ENCODE results near the gene PXDN.

PXDN gene

GRCh38 chr2:1748741-1749488 is 4.6 kb upstream of the PXDN start:
- peaks cover 0 to 68% (median 26%) of the 10 kb centered on the region in 5 experiments for H3K27me3 ChIP-seq (replicated peaks in 2 of 5; ENCODE audit: control insufficient read depth in 4 of 5, insufficient read depth in 5 of 5, low read length in 4 of 5)
- POLR2A ChIA-PET = no interaction called here
- no peaks in the 10 kb centered on the region for H3K36me3 ChIP-seq (ENCODE audit: control insufficient read depth in 4 of 4, insufficient read depth in 4 of 4, low read length in 3 of 4)
- H3K4me1 ChIP-seq (ENCODE audit: control extremely low read depth in 1 of 4, control insufficient read depth in 4 of 4, insufficient read depth in 4 of 4, low read length in 3 of 4) = peaks cover 0 to 18% (median 14%) of the 10 kb centered on the region in 4 experiments
- no peak overlapping the region for H3K27ac ChIP-seq (ENCODE audit: insufficient read depth in 1 of 2, low read depth in 1 of 2, low read length in 2 of 2, poor library complexity in 1 of 2, severe bottlenecking in 2 of 2)
- H3K4me3 ChIP-seq (ENCODE audit: control insufficient read depth in 1 of 7, extremely low read depth in 1 of 7, insufficient read depth in 4 of 7, low read depth in 2 of 7, low read length in 6 of 7) = no peak overlapping the region
- CTCF ChIA-PET = interaction anchor here (0.8 to 1.3 kb wide), 3 partner anchors 10 to 85 kb away, joined by 3 read pairs; no protein-coding TSS in a partner anchor
- peaks cover 0 to 2% (median 1%) of the 10 kb centered on the region in 5 experiments for H3K9me3 ChIP-seq (ENCODE audit: control extremely low read depth in 1 of 5, control insufficient read depth in 4 of 5, insufficient read depth in 2 of 5, low read depth in 1 of 5, low read length in 4 of 5)
- DNase-seq = no peak
- WGBS (ENCODE audit: insufficient coverage) = 86% methylated on average over 16 of the region's 17 CpGs

DNA sequence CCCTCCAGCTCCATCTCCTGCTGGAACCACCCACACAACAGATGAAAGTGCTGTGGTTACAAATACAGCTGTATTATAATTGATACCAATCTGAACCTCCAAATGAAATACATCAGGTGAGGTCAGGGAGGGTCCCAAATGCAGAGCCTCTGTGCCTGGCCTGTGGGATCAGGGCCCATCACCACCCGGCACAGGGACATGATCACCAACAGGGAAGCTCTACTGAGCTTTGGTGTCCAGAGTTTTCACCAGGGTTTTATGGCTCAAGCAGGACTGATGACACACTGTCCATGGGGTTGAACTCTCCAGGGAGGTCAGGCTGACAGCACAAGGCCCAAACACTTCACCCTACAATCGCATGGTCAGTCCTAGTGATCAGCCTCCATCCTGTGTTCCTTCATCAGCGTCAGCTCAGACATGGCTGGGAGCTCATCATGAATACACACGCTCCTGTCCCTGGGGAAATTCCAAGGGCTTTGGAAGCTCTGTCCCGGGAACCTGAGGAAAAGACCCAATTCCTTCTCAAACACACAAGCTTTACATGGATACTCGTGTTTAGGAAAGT is 3.9 kb upstream of the PXDN start:
- H3K4me1 ChIP-seq (ENCODE audit: control extremely low read depth in 1 of 4, control insufficient read depth in 4 of 4, insufficient read depth in 4 of 4, low read length in 3 of 4) = peaks cover 0 to 19% (median 14%) of the 10 kb centered on the region in 4 experiments
- no peaks in the 10 kb centered on the region for H3K9me3 ChIP-seq (ENCODE audit: control extremely low read depth in 1 of 5, control insufficient read depth in 4 of 5, insufficient read depth in 2 of 5, low read depth in 1 of 5, low read length in 4 of 5)
- no peak overlapping the region for H3K27ac ChIP-seq (ENCODE audit: insufficient read depth in 1 of 2, low read depth in 1 of 2, low read length in 2 of 2, poor library complexity in 1 of 2, severe bottlenecking in 2 of 2)
- H3K36me3 ChIP-seq (ENCODE audit: control insufficient read depth in 4 of 4, insufficient read depth in 4 of 4, low read length in 3 of 4) = no peaks in the 10 kb centered on the region
- 94% methylated on average over 6 of the region's 6 CpGs for WGBS (ENCODE audit: insufficient coverage)
- POLR2A ChIA-PET = no interaction called here
- CTCF ChIA-PET = interaction anchor here (0.8 to 1.3 kb wide), 3 partner anchors 10 to 86 kb away, joined by 3 read pairs; no protein-coding TSS in a partner anchor
- no peak overlapping the region for H3K4me3 ChIP-seq (ENCODE audit: control insufficient read depth in 1 of 7, extremely low read depth in 1 of 7, insufficient read depth in 4 of 7, low read depth in 2 of 7, low read length in 6 of 7)
- no peak for DNase-seq
- peaks cover 0 to 68% (median 26%) of the 10 kb centered on the region in 5 experiments for H3K27me3 ChIP-seq (replicated peaks in 2 of 5; ENCODE audit: control insufficient read depth in 4 of 5, insufficient read depth in 5 of 5, low read length in 4 of 5)

DNA sequence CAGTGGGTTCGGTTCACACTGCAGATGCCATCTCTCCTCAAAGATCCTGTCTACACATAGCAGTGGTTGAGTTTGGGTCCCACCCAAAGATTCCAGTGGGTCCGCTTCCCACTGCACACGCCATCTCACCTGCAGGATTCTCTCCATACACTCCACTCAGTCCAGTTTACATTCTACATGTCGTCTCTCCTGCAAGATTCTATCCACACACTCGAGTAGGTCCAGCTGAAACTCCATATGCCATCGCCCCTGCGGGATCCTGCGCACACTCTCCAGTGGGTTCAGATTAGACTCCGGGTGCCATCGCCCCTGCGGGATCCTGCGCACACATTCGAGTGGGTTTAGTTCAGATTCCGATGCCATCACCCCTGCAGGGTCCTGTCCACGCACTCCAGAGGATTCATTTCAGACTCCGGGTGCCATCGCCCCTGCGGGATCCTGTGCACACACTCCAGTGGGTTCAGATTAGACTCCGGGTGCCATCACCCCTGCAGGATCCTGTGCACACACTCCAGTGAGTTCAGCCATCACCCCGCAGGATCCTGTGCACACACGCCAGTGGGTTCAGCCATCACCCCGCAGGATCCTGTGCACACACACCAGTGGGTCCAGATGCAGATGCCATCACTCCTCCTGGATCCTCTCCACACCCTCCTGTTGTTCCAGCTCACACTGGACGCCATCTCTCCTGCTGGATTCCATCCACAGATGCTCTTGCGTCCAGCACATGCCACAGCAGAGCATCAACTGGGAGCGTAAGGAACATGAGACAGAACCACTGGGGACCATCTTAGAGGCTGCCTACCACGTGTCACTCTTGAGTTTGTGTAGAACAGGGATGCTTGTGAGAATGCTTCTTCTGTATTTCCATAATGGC is 3.0 kb upstream of the PXDN start:
- no peak for DNase-seq
- H3K9me3 ChIP-seq (ENCODE audit: control extremely low read depth in 1 of 5, control insufficient read depth in 4 of 5, insufficient read depth in 2 of 5, low read depth in 1 of 5, low read length in 4 of 5) = no peaks in the 10 kb centered on the region
- WGBS (ENCODE audit: insufficient coverage) = 93% methylated on average over 25 of the region's 26 CpGs
- H3K27ac ChIP-seq (ENCODE audit: insufficient read depth in 1 of 2, low read depth in 1 of 2, low read length in 2 of 2, poor library complexity in 1 of 2, severe bottlenecking in 2 of 2) = no peak overlapping the region
- peaks cover 0 to 27% (median 22%) of the 10 kb centered on the region in 4 experiments for H3K4me1 ChIP-seq (ENCODE audit: control extremely low read depth in 1 of 4, control insufficient read depth in 4 of 4, insufficient read depth in 4 of 4, low read length in 3 of 4)
- POLR2A ChIA-PET = no interaction called here
- CTCF ChIA-PET = interaction anchor here (1.3 kb wide), 1 partner anchor 9 kb away, joined by 3 read pairs; no protein-coding TSS in a partner anchor
- no peaks in the 10 kb centered on the region for H3K36me3 ChIP-seq (ENCODE audit: control insufficient read depth in 4 of 4, insufficient read depth in 4 of 4, low read length in 3 of 4)
- H3K4me3 ChIP-seq (ENCODE audit: control insufficient read depth in 1 of 7, extremely low read depth in 1 of 7, insufficient read depth in 4 of 7, low read depth in 2 of 7, low read length in 6 of 7) = no peak overlapping the region
- peaks cover 0 to 75% (median 27%) of the 10 kb centered on the region in 5 experiments for H3K27me3 ChIP-seq (replicated peaks in 2 of 5; ENCODE audit: control insufficient read depth in 4 of 5, insufficient read depth in 5 of 5, low read length in 4 of 5)

GRCh38 chr2:1746174-1747064 is 2.1 kb upstream of the PXDN start:
- Histone ChIP-seq H3K36me3 (ENCODE audit: control insufficient read depth in 4 of 4, insufficient read depth in 4 of 4, low read length in 3 of 4) (no peaks in the 10 kb centered on the region), H3K9me3 (ENCODE audit: control extremely low read depth in 1 of 5, control insufficient read depth in 4 of 5, insufficient read depth in 2 of 5, low read depth in 1 of 5, low read length in 4 of 5) (no peaks in the 10 kb centered on the region), H3K4me1 (ENCODE audit: control extremely low read depth in 1 of 4, control insufficient read depth in 4 of 4, insufficient read depth in 4 of 4, low read length in 3 of 4) (peaks cover 0 to 27% (median 22%) of the 10 kb centered on the region in 4 experiments), H3K4me3 (ENCODE audit: control insufficient read depth in 1 of 7, extremely low read depth in 1 of 7, insufficient read depth in 4 of 7, low read depth in 2 of 7, low read length in 6 of 7) (no peak overlapping the region), H3K27ac (ENCODE audit: insufficient read depth in 1 of 2, low read depth in 1 of 2, low read length in 2 of 2, poor library complexity in 1 of 2, severe bottlenecking in 2 of 2) (no peak overlapping the region), H3K27me3 (replicated peaks in 2 of 5; ENCODE audit: control insufficient read depth in 4 of 5, insufficient read depth in 5 of 5, low read length in 4 of 5) (peaks cover 0 to 75% (median 27%) of the 10 kb centered on the region in 5 experiments)
- CTCF ChIA-PET = no interaction called here
- 95% methylated on average over 9 of the region's 9 CpGs for WGBS (ENCODE audit: insufficient coverage)
- no peak for DNase-seq
- POLR2A ChIA-PET = interaction anchor here (0.6 kb wide), 1 partner anchor 1006 kb away, joined by 3 read pairs; no protein-coding TSS in a partner anchor

DNA sequence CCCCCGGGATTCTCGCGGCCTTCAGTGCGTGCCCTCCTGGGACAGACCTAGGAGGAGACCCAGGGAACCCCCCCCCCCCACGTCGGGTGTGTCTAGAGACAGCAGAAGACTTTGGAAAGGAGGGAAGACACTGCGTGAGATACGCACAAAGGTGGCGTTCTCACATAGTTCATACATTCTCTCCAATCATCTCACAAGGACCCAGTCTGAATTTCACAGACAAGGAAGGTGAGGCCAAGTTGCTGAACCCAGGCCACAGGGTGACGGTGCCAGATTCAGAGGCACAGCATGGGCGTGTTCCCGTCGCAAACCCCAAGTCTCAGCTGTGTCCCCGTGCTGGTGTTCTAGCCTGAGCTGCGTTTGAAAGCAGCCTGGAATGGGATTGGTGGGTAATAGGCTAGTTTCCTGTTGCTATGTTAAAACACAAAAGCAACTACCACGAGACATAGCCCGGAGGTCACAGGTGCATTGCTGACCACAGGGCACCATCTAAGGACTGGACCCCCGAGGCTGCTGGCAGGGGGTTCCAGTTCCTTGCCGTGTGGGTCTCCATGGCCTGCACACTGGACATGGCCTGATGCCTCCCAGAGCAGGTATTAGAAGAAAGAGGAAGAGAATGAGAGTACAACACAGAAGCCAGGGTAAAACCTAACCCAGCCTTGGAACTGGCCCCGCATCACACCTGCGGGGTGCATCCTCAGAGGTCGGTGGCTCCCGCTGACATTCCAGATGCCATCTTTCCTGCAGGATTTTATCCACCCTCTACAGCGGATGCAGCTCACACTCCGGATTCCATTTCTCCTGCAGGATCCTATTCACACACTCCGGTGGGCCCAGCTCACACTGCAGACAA is 1.1 kb upstream of the PXDN start:
- H3K9me3 ChIP-seq (ENCODE audit: control extremely low read depth in 1 of 5, control insufficient read depth in 4 of 5, insufficient read depth in 2 of 5, low read depth in 1 of 5, low read length in 4 of 5) = no peaks in the 10 kb centered on the region
- H3K27ac ChIP-seq (ENCODE audit: insufficient read depth in 1 of 2, low read depth in 1 of 2, low read length in 2 of 2, poor library complexity in 1 of 2, severe bottlenecking in 2 of 2) = no peak overlapping the region
- ChIA-PET CTCF (interaction anchor here (1.0 kb wide), 1 partner anchor 79 kb away, joined by 3 read pairs; no protein-coding TSS in a partner anchor), POLR2A (interaction anchor here (0.5 kb wide), 1 partner anchor 24 kb away, joined by 3 read pairs; no protein-coding TSS in a partner anchor)
- peaks cover 0 to 27% (median 22%) of the 10 kb centered on the region in 4 experiments for H3K4me1 ChIP-seq (ENCODE audit: control extremely low read depth in 1 of 4, control insufficient read depth in 4 of 4, insufficient read depth in 4 of 4, low read length in 3 of 4)
- DNase-seq = no peak
- H3K36me3 ChIP-seq (ENCODE audit: control insufficient read depth in 4 of 4, insufficient read depth in 4 of 4, low read length in 3 of 4) = no peaks in the 10 kb centered on the region
- 75% methylated on average over 15 of the region's 26 CpGs for WGBS (ENCODE audit: insufficient coverage)
- H3K27me3 ChIP-seq (replicated peaks in 2 of 5; ENCODE audit: control insufficient read depth in 4 of 5, insufficient read depth in 5 of 5, low read length in 4 of 5) = peaks cover 0 to 74% (median 24%) of the 10 kb centered on the region in 5 experiments
- H3K4me3 ChIP-seq (ENCODE audit: control insufficient read depth in 1 of 7, extremely low read depth in 1 of 7, insufficient read depth in 4 of 7, low read depth in 2 of 7, low read length in 6 of 7) = peak overlapping the region in 5 of 7 experiments; percentile 61 to 82 (median 66)

GRCh38 chr2:1744151-1744445 is 217 bp downstream of the PXDN start:
- H3K27me3 ChIP-seq (replicated peaks in 2 of 5; ENCODE audit: control insufficient read depth in 4 of 5, insufficient read depth in 5 of 5, low read length in 4 of 5) = peaks cover 0 to 63% (median 22%) of the 10 kb centered on the region in 5 experiments
- peaks cover 0 to 27% (median 22%) of the 10 kb centered on the region in 4 experiments for H3K4me1 ChIP-seq (ENCODE audit: control extremely low read depth in 1 of 4, control insufficient read depth in 4 of 4, insufficient read depth in 4 of 4, low read length in 3 of 4)
- peak in 2 of 3 donors; percentile 51 to 66 for DNase-seq
- WGBS (ENCODE audit: insufficient coverage) = 0% methylated on average over 25 of the region's 33 CpGs
- no peak overlapping the region for H3K27ac ChIP-seq (ENCODE audit: insufficient read depth in 1 of 2, low read depth in 1 of 2, low read length in 2 of 2, poor library complexity in 1 of 2, severe bottlenecking in 2 of 2)
- peak overlapping the region; percentile 27 to 82 (median 65) for H3K4me3 ChIP-seq (ENCODE audit: control insufficient read depth in 1 of 7, extremely low read depth in 1 of 7, insufficient read depth in 4 of 7, low read depth in 2 of 7, low read length in 6 of 7)
- no peaks in the 10 kb centered on the region for H3K36me3 ChIP-seq (ENCODE audit: control insufficient read depth in 4 of 4, insufficient read depth in 4 of 4, low read length in 3 of 4)
- H3K9me3 ChIP-seq (ENCODE audit: control extremely low read depth in 1 of 5, control insufficient read depth in 4 of 5, insufficient read depth in 2 of 5, low read depth in 1 of 5, low read length in 4 of 5) = no peaks in the 10 kb centered on the region
- ChIA-PET POLR2A (no interaction called here), CTCF (no interaction called here)

Data from common myeloid progenitor, CD34-positive (primary cell).